WTC11 (cell line): ENCODE results near the gene ETV3. TPM values are rescaled to one million over a fixed set of nuclear protein-coding genes. Genes with fewer than 3 reads are reported as not detected.

ENCODE experiments used
- ATAC-seq: fragments of 200-7000 bp; cut with Tn5 transposase; 2 replicates; pipeline ENCODE4 v1.10.0; 2021; ENCODE audit warnings: mild to moderate bottlenecking, moderate library complexity
- CTCF ChIA-PET: fragments of 300-600 bp; sonication (Branson Sonifier 250); formaldehyde crosslinking; loops from one replicate; lab custom pipeline; 2021; ENCODE audit warnings: antibody characterized with exemption; lab: Charles Lee
- POLR2A ChIA-PET: fragments of 350-600 bp; sonication (Branson Sonifier 250); formaldehyde crosslinking; loops from one replicate; lab custom pipeline; 2021; ENCODE audit warnings: antibody characterized with exemption; lab: Charles Lee
- DNase-seq: peaks from one replicate; pipeline ENCODE4 v3.0.0; 2021; ENCODE audit warnings: low spot score
- H3K27ac Mint-ChIP-seq: 2 replicates; pipeline ENCODE4 v1.8.0; 2021; ENCODE audit warnings: mixed read lengths
- H3K27me3 Mint-ChIP-seq: 2 replicates; pipeline ENCODE4 v1.8.0; 2021; ENCODE audit warnings: low read depth, mild to moderate bottlenecking, moderate library complexity, mixed read lengths
- H3K36me3 Mint-ChIP-seq: 2 replicates; pipeline ENCODE4 v1.8.0; 2021; ENCODE audit warnings: mixed read lengths
- H3K4me1 Mint-ChIP-seq: 2 replicates; pipeline ENCODE4 v1.8.0; 2022; ENCODE audit warnings: mixed read lengths
- H3K4me3 Mint-ChIP-seq: 2 replicates; pipeline ENCODE4 v1.8.0; 2021; ENCODE audit warnings: mild to moderate bottlenecking, moderate library complexity, mixed read lengths
- H3K9me3 Mint-ChIP-seq: 2 replicates; pipeline ENCODE4 v1.8.0; 2021; ENCODE audit warnings: mixed read lengths
- AFF4 ChIP-seq: sonication (generic); formaldehyde crosslinking; IDR thresholded peaks from 2 replicates; pipeline ENCODE4 v1.8.1; 2023; ENCODE audit warnings: mild to moderate bottlenecking, missing genetic modification reagents, borderline replicate concordance
- ATF6 ChIP-seq: sonication (generic); formaldehyde crosslinking; IDR thresholded peaks from 2 replicates; pipeline ENCODE4 v1.8.1; 2023; ENCODE audit warnings: mild to moderate bottlenecking, missing genetic modification reagents
- CBFB ChIP-seq: sonication (generic); formaldehyde crosslinking; IDR thresholded peaks from 2 replicates; pipeline ENCODE4 v1.8.1; 2022; ENCODE audit warnings: mild to moderate bottlenecking, low read depth, missing genetic modification reagents
- CTCF ChIP-seq: fragments of 200-600 bp; IDR thresholded peaks from 2 replicates; pipeline ENCODE4 v1.8.0; 2022; ENCODE audit warnings: antibody characterized with exemption
- ESRRA ChIP-seq: sonication (generic); formaldehyde crosslinking; IDR thresholded peaks from 2 replicates; pipeline ENCODE4 v1.8.1; 2022; ENCODE audit warnings: mild to moderate bottlenecking, missing genetic modification reagents, borderline replicate concordance
- ETV6 ChIP-seq: sonication (generic); formaldehyde crosslinking; IDR thresholded peaks from 2 replicates; pipeline ENCODE4 v1.8.1; 2022; ENCODE audit warnings: mild to moderate bottlenecking, missing genetic modification reagents
- FOXK1 ChIP-seq: sonication (generic); formaldehyde crosslinking; IDR thresholded peaks from 2 replicates; pipeline ENCODE4 v1.8.0; 2022; ENCODE audit warnings: mild to moderate bottlenecking, moderate library complexity, missing genetic modification reagents
- JAZF1 ChIP-seq: fragments of 250-450 bp; sonication (Bioruptor Pico); IDR thresholded peaks from 2 replicates; pipeline ENCODE4 v1.9.0; 2021; ENCODE audit warnings: moderate library complexity, mild to moderate bottlenecking, inconsistent platforms
- NR2C2 ChIP-seq: sonication (generic); formaldehyde crosslinking; IDR thresholded peaks from 2 replicates; pipeline ENCODE4 v1.8.0; 2022; ENCODE audit warnings: mild to moderate bottlenecking, missing genetic modification reagents
- RORB ChIP-seq: fragments of 250-450 bp; sonication (Bioruptor Pico); IDR thresholded peaks from 2 replicates; pipeline ENCODE4 v1.9.0; 2021; ENCODE audit warnings: mild to moderate bottlenecking
- TP53 ChIP-seq: sonication (generic); formaldehyde crosslinking; IDR thresholded peaks from 2 replicates; pipeline ENCODE4 v1.8.1; 2023; ENCODE audit warnings: mild to moderate bottlenecking, missing genetic modification reagents
- ZNF232 ChIP-seq: sonication (generic); formaldehyde crosslinking; IDR thresholded peaks from 2 replicates; pipeline ENCODE4 v1.8.0; 2022; ENCODE audit warnings: mild to moderate bottlenecking, missing genetic modification reagents
- total RNA-seq: library from RNA; stranded (reverse); gene quantifications from 3 replicates; pipeline ENCODE4 v1.2.3, GENCODE V29; 2021
- TF ChIP-seq, protein P1 (sequence below): fragments of 250-450 bp; sonication (Bioruptor Pico); IDR thresholded peaks from 2 replicates; pipeline ENCODE4 v1.8.0; 2021; ENCODE audit warnings: mild to moderate bottlenecking
- TF ChIP-seq, protein P2 (sequence below): sonication (generic); formaldehyde crosslinking; IDR thresholded peaks from 2 replicates; pipeline ENCODE4 v1.8.1; 2022; ENCODE audit warnings: low read depth, mild to moderate bottlenecking, moderate library complexity, missing genetic modification reagents, borderline replicate concordance
- TF ChIP-seq, protein P3 (sequence below): fragments of 250-450 bp; sonication (Bioruptor Pico); IDR thresholded peaks from 2 replicates; pipeline ENCODE4 v1.9.0; 2021; ENCODE audit warnings: moderate library complexity, mild to moderate bottlenecking, inconsistent platforms, borderline replicate concordance
- TF ChIP-seq, protein P4 (sequence below): sonication (generic); formaldehyde crosslinking; IDR thresholded peaks from 2 replicates; pipeline ENCODE4 v1.8.0; 2023; ENCODE audit warnings: mild to moderate bottlenecking, missing genetic modification reagents
- TF ChIP-seq, protein P5 (sequence below): fragments of 250-450 bp; sonication (Bioruptor Pico); IDR thresholded peaks from 2 replicates; pipeline ENCODE4 v2.1.2; 2022; ENCODE audit warnings: mild to moderate bottlenecking, moderate library complexity
- TF ChIP-seq, protein P6 (sequence below): sonication (generic); formaldehyde crosslinking; IDR thresholded peaks from 2 replicates; pipeline ENCODE4 v1.8.0; 2022; ENCODE audit warnings: mild to moderate bottlenecking, missing genetic modification reagents
- TF ChIP-seq, protein P7 (sequence below): sonication (generic); formaldehyde crosslinking; IDR thresholded peaks from 2 replicates; pipeline ENCODE4 v1.8.1; 2023; ENCODE audit warnings: mild to moderate bottlenecking, missing genetic modification reagents, moderate library complexity

ETV3 gene
- total RNA-seq, 1 experiment from 2014 or later = 26.0 TPM

GRCh38 chr1:157146244-157146643 lies 8.0 kb upstream of the ETV3 start:
- ATAC-seq (no peak), DNase-seq (no peak)
- H3K4me3 Mint-ChIP-seq = no peak overlapping the region
- TF ChIP-seq, protein P1, sequence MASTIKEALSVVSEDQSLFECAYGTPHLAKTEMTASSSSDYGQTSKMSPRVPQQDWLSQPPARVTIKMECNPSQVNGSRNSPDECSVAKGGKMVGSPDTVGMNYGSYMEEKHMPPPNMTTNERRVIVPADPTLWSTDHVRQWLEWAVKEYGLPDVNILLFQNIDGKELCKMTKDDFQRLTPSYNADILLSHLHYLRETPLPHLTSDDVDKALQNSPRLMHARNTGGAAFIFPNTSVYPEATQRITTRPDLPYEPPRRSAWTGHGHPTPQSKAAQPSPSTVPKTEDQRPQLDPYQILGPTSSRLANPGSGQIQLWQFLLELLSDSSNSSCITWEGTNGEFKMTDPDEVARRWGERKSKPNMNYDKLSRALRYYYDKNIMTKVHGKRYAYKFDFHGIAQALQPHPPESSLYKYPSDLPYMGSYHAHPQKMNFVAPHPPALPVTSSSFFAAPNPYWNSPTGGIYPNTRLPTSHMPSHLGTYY (CRISPR knock-in tag) = no peak
- TF ChIP-seq ZNF232 (CRISPR knock-in tag) = no peak
- TF ChIP-seq, protein P2, sequence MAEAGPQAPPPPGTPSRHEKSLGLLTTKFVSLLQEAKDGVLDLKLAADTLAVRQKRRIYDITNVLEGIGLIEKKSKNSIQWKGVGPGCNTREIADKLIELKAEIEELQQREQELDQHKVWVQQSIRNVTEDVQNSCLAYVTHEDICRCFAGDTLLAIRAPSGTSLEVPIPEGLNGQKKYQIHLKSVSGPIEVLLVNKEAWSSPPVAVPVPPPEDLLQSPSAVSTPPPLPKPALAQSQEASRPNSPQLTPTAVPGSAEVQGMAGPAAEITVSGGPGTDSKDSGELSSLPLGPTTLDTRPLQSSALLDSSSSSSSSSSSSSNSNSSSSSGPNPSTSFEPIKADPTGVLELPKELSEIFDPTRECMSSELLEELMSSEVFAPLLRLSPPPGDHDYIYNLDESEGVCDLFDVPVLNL (CRISPR knock-in tag) = no peak
- no peak for TF ChIP-seq AFF4 (CRISPR knock-in tag)
- TF ChIP-seq, protein P3, sequence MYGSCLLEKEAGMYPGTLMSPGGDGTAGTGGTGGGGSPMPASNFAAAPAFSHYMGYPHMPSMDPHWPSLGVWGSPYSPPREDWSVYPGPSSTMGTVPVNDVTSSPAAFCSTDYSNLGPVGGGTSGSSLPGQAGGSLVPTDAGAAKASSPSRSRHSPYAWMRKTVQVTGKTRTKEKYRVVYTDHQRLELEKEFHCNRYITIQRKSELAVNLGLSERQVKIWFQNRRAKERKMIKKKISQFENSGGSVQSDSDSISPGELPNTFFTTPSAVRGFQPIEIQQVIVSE = no peak
- no peak for TF ChIP-seq TP53 (CRISPR knock-in tag)
- no peak for TF ChIP-seq JAZF1 (CRISPR knock-in tag)
- TF ChIP-seq RORB (CRISPR knock-in tag) = no peak
- no peak for TF ChIP-seq CTCF
- no peak for TF ChIP-seq ETV6
- TF ChIP-seq ATF6 = no peak
- no peak for TF ChIP-seq NR2C2 (CRISPR knock-in tag)
- no peak for TF ChIP-seq CBFB (CRISPR knock-in tag)
- TF ChIP-seq, protein P4, sequence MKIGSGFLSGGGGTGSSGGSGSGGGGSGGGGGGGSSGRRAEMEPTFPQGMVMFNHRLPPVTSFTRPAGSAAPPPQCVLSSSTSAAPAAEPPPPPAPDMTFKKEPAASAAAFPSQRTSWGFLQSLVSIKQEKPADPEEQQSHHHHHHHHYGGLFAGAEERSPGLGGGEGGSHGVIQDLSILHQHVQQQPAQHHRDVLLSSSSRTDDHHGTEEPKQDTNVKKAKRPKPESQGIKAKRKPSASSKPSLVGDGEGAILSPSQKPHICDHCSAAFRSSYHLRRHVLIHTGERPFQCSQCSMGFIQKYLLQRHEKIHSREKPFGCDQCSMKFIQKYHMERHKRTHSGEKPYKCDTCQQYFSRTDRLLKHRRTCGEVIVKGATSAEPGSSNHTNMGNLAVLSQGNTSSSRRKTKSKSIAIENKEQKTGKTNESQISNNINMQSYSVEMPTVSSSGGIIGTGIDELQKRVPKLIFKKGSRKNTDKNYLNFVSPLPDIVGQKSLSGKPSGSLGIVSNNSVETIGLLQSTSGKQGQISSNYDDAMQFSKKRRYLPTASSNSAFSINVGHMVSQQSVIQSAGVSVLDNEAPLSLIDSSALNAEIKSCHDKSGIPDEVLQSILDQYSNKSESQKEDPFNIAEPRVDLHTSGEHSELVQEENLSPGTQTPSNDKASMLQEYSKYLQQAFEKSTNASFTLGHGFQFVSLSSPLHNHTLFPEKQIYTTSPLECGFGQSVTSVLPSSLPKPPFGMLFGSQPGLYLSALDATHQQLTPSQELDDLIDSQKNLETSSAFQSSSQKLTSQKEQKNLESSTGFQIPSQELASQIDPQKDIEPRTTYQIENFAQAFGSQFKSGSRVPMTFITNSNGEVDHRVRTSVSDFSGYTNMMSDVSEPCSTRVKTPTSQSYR (CRISPR knock-in tag) = no peak
- TF ChIP-seq, protein P5, sequence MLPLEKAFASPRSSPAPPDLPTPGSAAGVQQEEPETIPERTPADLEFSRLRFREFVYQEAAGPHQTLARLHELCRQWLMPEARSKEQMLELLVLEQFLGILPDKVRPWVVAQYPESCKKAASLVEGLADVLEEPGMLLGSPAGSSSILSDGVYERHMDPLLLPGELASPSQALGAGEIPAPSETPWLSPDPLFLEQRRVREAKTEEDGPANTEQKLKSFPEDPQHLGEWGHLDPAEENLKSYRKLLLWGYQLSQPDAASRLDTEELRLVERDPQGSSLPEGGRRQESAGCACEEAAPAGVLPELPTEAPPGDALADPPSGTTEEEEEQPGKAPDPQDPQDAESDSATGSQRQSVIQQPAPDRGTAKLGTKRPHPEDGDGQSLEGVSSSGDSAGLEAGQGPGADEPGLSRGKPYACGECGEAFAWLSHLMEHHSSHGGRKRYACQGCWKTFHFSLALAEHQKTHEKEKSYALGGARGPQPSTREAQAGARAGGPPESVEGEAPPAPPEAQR = no peak
- no peak for TF ChIP-seq FOXK1
- TF ChIP-seq, protein P6, sequence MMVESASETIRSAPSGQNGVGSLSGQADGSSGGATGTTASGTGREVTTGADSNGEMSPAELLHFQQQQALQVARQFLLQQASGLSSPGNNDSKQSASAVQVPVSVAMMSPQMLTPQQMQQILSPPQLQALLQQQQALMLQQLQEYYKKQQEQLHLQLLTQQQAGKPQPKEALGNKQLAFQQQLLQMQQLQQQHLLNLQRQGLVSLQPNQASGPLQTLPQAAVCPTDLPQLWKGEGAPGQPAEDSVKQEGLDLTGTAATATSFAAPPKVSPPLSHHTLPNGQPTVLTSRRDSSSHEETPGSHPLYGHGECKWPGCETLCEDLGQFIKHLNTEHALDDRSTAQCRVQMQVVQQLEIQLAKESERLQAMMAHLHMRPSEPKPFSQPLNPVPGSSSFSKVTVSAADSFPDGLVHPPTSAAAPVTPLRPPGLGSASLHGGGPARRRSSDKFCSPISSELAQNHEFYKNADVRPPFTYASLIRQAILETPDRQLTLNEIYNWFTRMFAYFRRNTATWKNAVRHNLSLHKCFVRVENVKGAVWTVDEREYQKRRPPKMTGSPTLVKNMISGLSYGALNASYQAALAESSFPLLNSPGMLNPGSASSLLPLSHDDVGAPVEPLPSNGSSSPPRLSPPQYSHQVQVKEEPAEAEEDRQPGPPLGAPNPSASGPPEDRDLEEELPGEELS (CRISPR knock-in tag) = no peak
- TF ChIP-seq, protein P7, sequence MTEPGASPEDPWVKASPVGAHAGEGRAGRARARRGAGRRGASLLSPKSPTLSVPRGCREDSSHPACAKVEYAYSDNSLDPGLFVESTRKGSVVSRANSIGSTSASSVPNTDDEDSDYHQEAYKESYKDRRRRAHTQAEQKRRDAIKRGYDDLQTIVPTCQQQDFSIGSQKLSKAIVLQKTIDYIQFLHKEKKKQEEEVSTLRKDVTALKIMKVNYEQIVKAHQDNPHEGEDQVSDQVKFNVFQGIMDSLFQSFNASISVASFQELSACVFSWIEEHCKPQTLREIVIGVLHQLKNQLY (CRISPR knock-in tag) = no peak
- no peak for TF ChIP-seq ESRRA (CRISPR knock-in tag)
- H3K9me3 Mint-ChIP-seq = no peaks in the 10 kb centered on the region
- H3K36me3 Mint-ChIP-seq = no peaks in the 10 kb centered on the region
- peaks cover 12% of the 10 kb centered on the region for H3K27me3 Mint-ChIP-seq
- H3K27ac Mint-ChIP-seq = no peak overlapping the region
- POLR2A ChIA-PET = no interaction called here
- H3K4me1 Mint-ChIP-seq = peaks cover 15% of the 10 kb centered on the region
- CTCF ChIA-PET = interaction anchor here (1.2 kb wide), 1 partner anchor 9 kb away, joined by 6 read pairs; no protein-coding TSS in a partner anchor
